NCI-H524 (cell line): ENCODE data around the gene IRF2.

Source experiments
- DNase-seq, 2 experiments: peaks; one replicate each; lab custom pipeline; 2025; lab: John Stamatoyannopoulos, UW

The IRF2 gene

GRCh38 chr4:184450743-184451535 is 23.4 kb downstream of the IRF2 start:
- no peak for DNase-seq

GRCh38 chr4:184450045-184450444 is 24.3 kb downstream of the IRF2 start:
- DNase-seq: no peak

DNA sequence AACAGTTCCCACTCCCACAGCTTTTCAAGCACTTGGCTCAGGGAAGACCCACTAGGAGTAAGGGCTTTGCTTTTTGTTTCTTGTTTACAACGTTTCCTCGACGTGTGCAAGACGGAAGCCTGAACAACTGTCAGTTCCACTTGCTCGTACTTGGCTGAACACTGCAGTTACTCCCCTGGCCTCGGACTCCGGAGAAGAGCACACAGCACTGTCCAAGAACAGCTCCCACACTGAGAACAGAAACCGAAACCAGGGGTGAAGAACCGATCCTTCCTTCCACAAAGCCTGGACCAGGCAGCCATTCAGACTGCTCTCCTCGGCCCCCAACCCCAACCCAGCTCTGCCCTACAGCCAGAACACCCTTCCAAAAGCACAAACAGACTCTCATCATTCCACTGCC is 25.5 kb downstream of the IRF2 start:
- DNase-seq: no peak

DNA sequence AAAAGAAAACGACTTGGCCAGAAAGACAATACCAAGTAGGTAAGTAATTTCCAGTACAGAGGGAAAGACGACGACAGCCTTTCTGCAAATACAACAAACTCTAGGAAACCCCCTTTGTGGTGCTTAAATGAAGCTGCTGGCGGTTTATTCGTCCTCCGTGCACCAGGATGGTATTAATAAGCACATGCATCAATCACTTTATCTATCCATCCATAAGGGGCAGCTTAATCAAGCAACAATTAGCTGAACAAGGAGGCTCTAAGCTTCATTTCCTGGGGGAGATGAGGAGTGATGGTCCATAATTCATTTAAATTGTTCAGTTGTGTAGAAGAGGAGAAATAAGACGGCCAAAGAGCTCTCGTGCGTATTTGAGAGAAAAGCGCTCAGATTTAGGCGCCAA is 26.2 kb downstream of the IRF2 start:
- DNase-seq: no peak

DNA sequence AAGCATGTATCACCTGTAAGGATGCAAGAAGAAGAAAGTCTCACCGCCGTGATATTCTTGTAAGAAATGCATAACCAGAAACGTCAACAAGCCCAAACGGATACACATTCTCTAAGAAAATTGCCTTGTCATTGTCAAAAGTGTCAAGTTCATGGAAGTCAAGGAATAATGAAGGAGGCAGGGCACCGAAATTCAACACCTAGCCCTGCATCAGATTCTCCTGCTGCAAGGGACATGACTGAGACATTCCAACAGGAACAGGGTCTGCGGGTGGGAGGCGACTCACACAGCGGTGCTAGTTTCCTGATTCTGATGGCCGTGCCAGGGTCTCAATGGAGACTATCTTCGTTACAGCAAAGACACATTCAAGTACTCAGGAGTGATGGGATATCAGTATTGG is 26.7 kb downstream of the IRF2 start:
- no peak for DNase-seq

GRCh38 chr4:184446132-184446658 is 28.2 kb downstream of the IRF2 start:
- DNase-seq: no peak

GRCh38 chr4:184444953-184445309 is 29.4 kb downstream of the IRF2 start:
- DNase-seq: no peak

DNA sequence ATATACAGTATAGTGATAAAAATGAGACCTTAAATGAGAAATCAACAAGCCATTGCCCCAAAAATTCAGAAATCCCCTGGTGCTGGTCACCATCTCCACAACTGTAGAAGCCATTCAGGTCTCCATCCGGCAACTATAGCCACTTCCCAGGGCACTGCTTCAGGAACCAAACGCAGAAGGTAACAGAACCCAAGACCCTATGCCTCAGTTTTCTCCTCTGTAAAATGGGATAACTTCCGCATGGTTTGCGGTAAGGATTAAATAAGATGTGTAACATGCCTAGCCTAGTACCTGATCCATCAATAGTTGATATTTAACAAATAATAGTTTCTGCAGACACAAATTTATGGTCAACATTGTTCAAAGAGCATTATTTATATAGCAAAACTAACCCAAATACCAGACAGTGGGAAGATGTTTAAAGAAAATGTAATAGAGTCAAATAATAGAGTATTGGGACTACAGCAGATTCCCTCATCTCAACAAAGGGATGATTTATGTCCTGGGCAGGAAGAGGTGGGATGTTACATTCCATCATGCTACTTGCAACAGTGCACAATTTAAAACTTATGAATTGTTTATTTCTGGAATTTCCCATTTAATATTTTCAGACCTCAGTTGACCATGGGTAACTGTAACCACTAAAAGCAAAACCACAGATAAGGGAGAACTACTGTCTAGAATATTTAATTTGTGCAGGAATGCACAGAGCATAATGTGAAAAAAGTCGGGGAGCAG is 30.0 kb downstream of the IRF2 start:
- no peak for DNase-seq

DNA sequence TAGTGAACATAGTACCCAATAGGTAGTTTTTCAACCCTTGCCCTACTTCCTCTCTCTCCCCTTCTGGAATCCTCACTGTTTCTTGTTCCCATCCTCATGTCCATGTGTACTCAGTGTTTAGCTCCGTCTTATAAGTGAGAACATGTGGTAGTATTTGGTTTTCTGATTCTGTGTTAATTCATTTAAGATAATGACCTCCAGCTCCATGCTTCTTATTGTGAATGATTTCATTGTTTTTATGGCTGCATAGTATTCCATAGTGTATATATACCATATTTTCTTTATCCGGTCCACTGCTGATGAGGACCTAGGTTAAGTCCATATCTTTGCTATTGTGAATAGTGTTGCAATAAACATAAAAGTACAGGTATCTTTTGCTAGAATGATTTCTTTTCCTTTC is 31.0 kb downstream of the IRF2 start:
- DNase-seq: no peak

GRCh38 chr4:184442314-184442635 is 32.1 kb downstream of the IRF2 start:
- no peak for DNase-seq

GRCh38 chr4:184441461-184442313 is 32.7 kb downstream of the IRF2 start:
- peak in 1 of 2 experiments; percentile 43 for DNase-seq

DNA sequence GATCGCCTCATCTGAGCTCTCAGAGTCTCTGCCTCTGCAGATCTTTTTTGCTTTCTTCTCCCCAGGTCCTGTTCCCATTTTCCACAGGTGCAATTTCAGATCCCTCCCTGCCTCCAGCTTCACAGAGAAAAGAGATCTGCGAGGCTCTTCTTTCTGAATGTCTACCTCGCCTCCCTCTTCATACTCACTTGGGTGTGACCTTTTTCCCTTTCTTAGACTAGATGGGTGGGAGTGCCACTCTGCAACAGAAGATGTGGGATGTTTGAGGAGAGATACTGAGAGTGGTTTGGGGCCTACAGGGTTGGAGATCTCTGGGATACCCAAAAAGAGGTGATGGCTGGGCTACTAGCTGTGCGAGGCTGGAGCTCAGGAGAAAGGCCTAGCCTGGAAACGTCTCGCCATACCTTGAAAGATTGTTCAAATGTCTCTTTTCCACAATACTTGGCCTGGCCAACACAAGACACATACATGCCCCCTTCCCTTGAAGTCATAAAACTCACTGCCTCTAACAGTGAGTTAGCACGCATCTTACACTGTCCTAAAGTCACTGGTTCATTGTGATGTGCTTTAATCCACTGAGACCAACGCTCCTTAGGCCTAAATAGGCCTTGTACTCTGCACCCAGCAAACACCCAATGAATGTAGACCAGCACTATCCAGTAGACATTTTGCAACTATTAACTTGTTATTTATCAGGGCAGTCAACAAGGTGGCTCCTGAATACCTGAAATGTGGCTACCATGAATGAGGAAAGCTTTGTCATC is 33.6 kb downstream of the IRF2 start:
- DNase-seq: no peak

- DNase-seq: no peak
Observed at GRCh38 chr4:184439856-184440594, 34.3 kb downstream of the IRF2 start.

DNA sequence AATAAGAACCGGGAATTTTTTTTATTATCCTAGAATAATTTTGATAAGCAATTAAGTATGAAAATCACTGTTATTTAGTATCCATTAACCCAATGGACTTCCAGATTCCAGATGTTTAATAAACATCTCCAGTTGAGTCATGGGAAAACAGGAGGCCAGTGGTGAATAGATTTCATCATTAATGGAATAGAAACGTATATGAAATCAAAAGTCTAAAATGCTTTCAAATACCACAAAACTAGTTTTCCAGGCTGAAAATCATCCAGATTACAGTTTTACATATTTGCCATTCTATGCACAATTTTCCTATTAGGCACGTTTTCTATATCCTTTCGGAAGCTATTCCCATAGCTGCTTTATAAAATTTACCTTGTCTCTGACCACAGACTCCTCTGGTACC is 35.0 kb downstream of the IRF2 start:
- DNase-seq: no peak

- DNase-seq: no peak
Observed at GRCh38 chr4:184438375-184438774, 36.0 kb downstream of the IRF2 start.

- DNase-seq: no peak
Observed at GRCh38 chr4:184437565-184438265, 36.6 kb downstream of the IRF2 start.

GRCh38 chr4:184434501-184435066 is 39.8 kb downstream of the IRF2 start:
- DNase-seq: no peak

DNA sequence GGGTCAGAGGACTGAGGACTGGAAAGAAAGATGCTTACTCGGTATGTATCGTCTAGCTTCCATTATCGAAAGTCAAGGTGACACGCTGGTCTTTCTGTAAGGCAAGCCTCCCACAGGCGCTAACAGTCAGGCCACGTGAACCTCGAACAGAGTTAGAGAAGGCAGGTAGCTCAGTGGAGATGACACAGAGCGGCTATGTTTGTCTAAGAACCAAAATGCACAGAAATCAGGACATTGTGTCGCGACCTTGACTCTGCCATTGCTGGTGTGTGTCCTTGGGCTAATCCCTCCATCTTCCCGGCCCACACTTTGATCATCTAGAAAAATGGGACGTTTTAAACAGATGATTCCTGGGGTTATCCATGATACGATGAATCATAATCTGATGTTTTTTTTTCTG is 40.3 kb downstream of the IRF2 start:
- no peak for DNase-seq

- no peak for DNase-seq
Observed at GRCh38 chr4:184433258-184433892, 41.0 kb downstream of the IRF2 start.
